ENCODE data around the gene IPO9.

DNA sequence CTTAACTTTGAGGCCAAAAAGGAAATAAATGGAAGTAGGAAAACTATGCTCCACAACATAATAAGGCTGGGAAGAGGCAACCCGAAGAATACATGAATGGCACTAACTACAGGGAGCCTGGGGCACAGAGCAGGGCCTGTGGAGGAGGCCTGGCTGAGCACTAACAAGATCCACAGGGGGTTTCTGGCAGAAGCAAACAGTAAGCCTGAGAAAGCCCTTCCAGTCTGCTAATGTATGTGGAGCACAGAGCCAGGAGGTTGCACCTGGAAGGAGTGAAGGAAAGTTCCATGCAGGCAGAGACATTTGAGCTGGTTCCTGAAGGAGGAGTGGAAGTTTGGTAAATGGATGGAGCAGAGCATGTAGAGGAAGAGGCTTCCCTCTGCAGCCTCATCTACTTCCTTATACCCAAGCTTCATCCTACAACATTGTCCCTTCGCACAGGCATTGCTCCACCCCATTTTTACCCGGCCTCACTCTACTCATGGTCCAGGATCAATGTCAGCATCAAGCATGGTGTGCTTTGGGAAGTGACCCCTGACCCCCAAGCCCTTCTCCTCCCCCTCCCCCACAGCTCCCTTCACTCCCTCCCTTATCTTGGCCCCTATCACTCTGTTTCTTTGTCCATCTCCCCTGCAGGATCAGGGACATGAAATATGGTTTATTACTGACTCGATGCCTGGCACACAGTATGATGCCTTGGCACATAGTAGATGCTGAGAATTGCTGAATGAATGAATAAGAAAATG is 83.0 kb downstream of the IPO9 start:
- TF ChIP-seq CTCF (conservative IDR thresholded peaks at IDR 0.05; ENCODE audit: low read depth, low read length) = no peak
- no peak for TF ChIP-seq EZH2 (IDR thresholded peaks at IDR 0.05; ENCODE audit: borderline replicate concordance, low read depth, low read length, poor library complexity, severe bottlenecking)

Measured in A673 (cell line).